Activated CD8-positive, alpha-beta memory T cell treated with anti-CD3 and anti-CD28 coated beads, Interleukin-2, amount 10 ng/mL, durations not matched to agents 7 days and 5 days (primary cell): ENCODE results near the gene BCL11B. TPM values are rescaled to one million over a fixed set of nuclear protein-coding genes. Genes with fewer than 3 reads are reported as not detected.

Source experiments
- ATAC-seq: fragments of 150-1000 bp; cut with Tn5 transposase; one replicate; pipeline ENCODE4 v1.10.0; 2021; ENCODE audit warnings: moderate library complexity
- CTCF ChIA-PET: fragments of 350-600 bp; sonication (Branson Sonifier 250); formaldehyde crosslinking; loops from one replicate; lab custom pipeline; 2021; ENCODE audit warnings: antibody characterized with exemption; lab: Charles Lee
- DNase-seq: peaks from one replicate; pipeline ENCODE4 v3.0.0-alpha.2; 2020
- H3K27ac Mint-ChIP-seq: one replicate; pipeline ENCODE4 v1.8.0; 2021; ENCODE audit warnings: mild to moderate bottlenecking, mixed read lengths
- H3K27me3 Mint-ChIP-seq: one replicate; pipeline ENCODE4 v1.8.0; 2021; ENCODE audit warnings: mixed read lengths
- H3K36me3 Mint-ChIP-seq: one replicate; pipeline ENCODE4 v1.8.0; 2021; ENCODE audit warnings: mild to moderate bottlenecking, mixed read lengths
- H3K4me1 Mint-ChIP-seq: one replicate; pipeline ENCODE4 v1.8.0; 2021; ENCODE audit warnings: mixed read lengths
- H3K4me3 Mint-ChIP-seq: one replicate; pipeline ENCODE4 v1.8.0; 2021; ENCODE audit warnings: mild to moderate bottlenecking, moderate library complexity, mixed read lengths
- H3K9me3 Mint-ChIP-seq: one replicate; pipeline ENCODE4 v1.8.0; 2022; ENCODE audit warnings: low read depth, mixed read lengths
- total RNA-seq, 2 experiments: library from RNA; stranded (reverse); gene quantifications; one replicate each; pipeline ENCODE4 v1.2.3, GENCODE V29; 2021

BCL11B gene
- total RNA-seq, 2 experiments from 2014 or later, result 53.0 to 66.2 TPM

- no peak for ATAC-seq
- CTCF ChIA-PET, result no interaction called here
- Mint-ChIP-seq H3K27ac (no peak overlapping the region), H3K27me3 (peaks cover 14% of the 10 kb centered on the region), H3K36me3 (no peaks in the 10 kb centered on the region), H3K4me1 (peaks cover 7% of the 10 kb centered on the region), H3K4me3 (no peak overlapping the region), H3K9me3 (no peaks in the 10 kb centered on the region)
- peak; percentile 19 for DNase-seq
Measured at GRCh38 chr14:99122521-99123125, 149.4 kb downstream of the BCL11B start.

GRCh38 chr14:99121319-99121875 lies 150.6 kb downstream of the BCL11B start:
- Mint-ChIP-seq H3K27ac (no peak overlapping the region), H3K9me3 (no peaks in the 10 kb centered on the region), H3K4me3 (no peak overlapping the region), H3K36me3 (no peaks in the 10 kb centered on the region), H3K27me3 (peaks cover 19% of the 10 kb centered on the region), H3K4me1 (peaks cover 7% of the 10 kb centered on the region)
- ATAC-seq (no peak), DNase-seq (peak; percentile 15)
- CTCF ChIA-PET, result interaction anchor here (0.7 kb wide), 1 partner anchor 405 kb away, joined by 3 read pairs; no protein-coding TSS in a partner anchor

- peaks cover 19% of the 10 kb centered on the region for H3K27me3 Mint-ChIP-seq
- CTCF ChIA-PET, result no interaction called here
- peaks cover 7% of the 10 kb centered on the region for H3K4me1 Mint-ChIP-seq
- H3K36me3 Mint-ChIP-seq, result no peaks in the 10 kb centered on the region
- H3K9me3 Mint-ChIP-seq, result no peaks in the 10 kb centered on the region
- no peak overlapping the region for H3K4me3 Mint-ChIP-seq
- ATAC-seq (no peak), DNase-seq (peak; percentile 29)
- H3K27ac Mint-ChIP-seq, result no peak overlapping the region
Measured at GRCh38 chr14:99120526-99121318, 151.3 kb downstream of the BCL11B start.

- H3K4me3 Mint-ChIP-seq, result no peak overlapping the region
- no peaks in the 10 kb centered on the region for H3K9me3 Mint-ChIP-seq
- ATAC-seq, result no peak
- no peaks in the 10 kb centered on the region for H3K36me3 Mint-ChIP-seq
- H3K27ac Mint-ChIP-seq, result no peak overlapping the region
- H3K27me3 Mint-ChIP-seq, result peaks cover 19% of the 10 kb centered on the region
- peaks cover 4% of the 10 kb centered on the region for H3K4me1 Mint-ChIP-seq
- peak; percentile 11 for DNase-seq
- CTCF ChIA-PET, result no interaction called here
Measured at GRCh38 chr14:99119554-99120525, 152.2 kb downstream of the BCL11B start.

Other genes starting within 250 kb of the BCL11B start
- 10 to 100 TPM; 53.9 to 61.4 TPM for gene SETD3, start 208.7 kb upstream of the BCL11B start, total RNA-seq
- 10 to 100 TPM; 82.9 to 84.3 TPM for gene CCNK, start 209.2 kb upstream of the BCL11B start, total RNA-seq